ENCODE data around the gene C6orf52.

C6orf52 gene

GRCh38 chr6:10694302-10695085, at the start of gene C6orf52, which contains the start of gene PAK1IP1 (continued):
- no peak for TF ChIP-seq ZNF658 (tag by site-specific recombination; IDR thresholded peaks at IDR 0.05)
- no peak for TF ChIP-seq ZNF416 (tag by site-specific recombination; IDR thresholded peaks at IDR 0.05)
- TF ChIP-seq ZNF514 (tag by site-specific recombination; IDR thresholded peaks at IDR 0.05), result no peak
- TF ChIP-seq OSR2 (tag by site-specific recombination; IDR thresholded peaks at IDR 0.05), result 0 out of 2 replicates have a peak, but pooled peaks have one; percentile 9
- peak; percentile 93 for TF ChIP-seq ZEB2 (tag by site-specific recombination; IDR thresholded peaks at IDR 0.05)
- peak; percentile 95 for TF ChIP-seq ZNF639 (tag by site-specific recombination; IDR thresholded peaks at IDR 0.05)
- peak; percentile 92 for TF ChIP-seq ZNF600 (tag by site-specific recombination; IDR thresholded peaks at IDR 0.05)
- no peak for TF ChIP-seq IKZF3 (tag by site-specific recombination; IDR thresholded peaks at IDR 0.05)
- TF ChIP-seq ZNF157 (tag by site-specific recombination; IDR thresholded peaks at IDR 0.05), result no peak
- TF ChIP-seq OVOL3 (tag by site-specific recombination; IDR thresholded peaks at IDR 0.05), result no peak
- TF ChIP-seq ZNF184 (tag by site-specific recombination; IDR thresholded peaks at IDR 0.05), result no peak
- TF ChIP-seq ZNF266 (tag by site-specific recombination; IDR thresholded peaks at IDR 0.05; ENCODE audit: low read depth), result no peak
- no peak; the same call in 1 of the 2 replicates for TF ChIP-seq ZNF654 (tag by site-specific recombination; IDR thresholded peaks at IDR 0.05; ENCODE audit: low read depth)
- TF ChIP-seq RBAK (tag by site-specific recombination; IDR thresholded peaks at IDR 0.05), result no peak
- TF ChIP-seq ZNF114 (tag by site-specific recombination; IDR thresholded peaks at IDR 0.05), result no peak
- peak; percentile 69; the same call in 1 of the 2 replicates for TF ChIP-seq ZNF366 (tag by site-specific recombination; conservative IDR thresholded peaks at IDR 0.05)
- TF ChIP-seq ZSCAN30 (tag by site-specific recombination; IDR thresholded peaks at IDR 0.05), result peak; percentile 6; the same call in 1 of the 2 replicates
- peak; percentile 34; the same call in 1 of the 2 replicates for TF ChIP-seq PRDM10 (tag by site-specific recombination; IDR thresholded peaks at IDR 0.05)
- TF ChIP-seq ZNF155 (tag by site-specific recombination; IDR thresholded peaks at IDR 0.05), result no peak
- TF ChIP-seq ZNF561 (tag by site-specific recombination; IDR thresholded peaks at IDR 0.05; ENCODE audit: borderline replicate concordance), result peak; percentile 72
- TF ChIP-seq BCL11A (tag by site-specific recombination; IDR thresholded peaks at IDR 0.05; ENCODE audit: low read depth), result no peak
- TF ChIP-seq ZNF510 (tag by site-specific recombination; IDR thresholded peaks at IDR 0.05; ENCODE audit: insufficient replicate concordance), result no peak
- no peak for TF ChIP-seq ZNF26 (tag by site-specific recombination; IDR thresholded peaks at IDR 0.05)
- TF ChIP-seq BCL6B (tag by site-specific recombination; IDR thresholded peaks at IDR 0.05), result 0 out of 2 replicates have a peak, but pooled peaks have one; percentile 56
- TF ChIP-seq MZF1 (tag by site-specific recombination; IDR thresholded peaks at IDR 0.05; ENCODE audit: borderline replicate concordance), result no peak
- 0 out of 2 replicates have a peak, but pooled peaks have one; percentile 25 for TF ChIP-seq YY2 (tag by site-specific recombination; IDR thresholded peaks at IDR 0.05)
- no peak for TF ChIP-seq ZNF792 (tag by site-specific recombination; IDR thresholded peaks at IDR 0.05)
- no peak for TF ChIP-seq ZNF239 (tag by site-specific recombination; IDR thresholded peaks at IDR 0.05)
- TF ChIP-seq ZNF18 (tag by site-specific recombination; IDR thresholded peaks at IDR 0.05), result 0 out of 2 replicates have a peak, but pooled peaks have one; percentile 34
- no peak for TF ChIP-seq GLIS2 (tag by site-specific recombination; IDR thresholded peaks at IDR 0.05)
- TF ChIP-seq ZIC2 (tag by site-specific recombination; IDR thresholded peaks at IDR 0.05), result no peak
